Measurements from ENCODE around the gene RSRC1.

DNA sequence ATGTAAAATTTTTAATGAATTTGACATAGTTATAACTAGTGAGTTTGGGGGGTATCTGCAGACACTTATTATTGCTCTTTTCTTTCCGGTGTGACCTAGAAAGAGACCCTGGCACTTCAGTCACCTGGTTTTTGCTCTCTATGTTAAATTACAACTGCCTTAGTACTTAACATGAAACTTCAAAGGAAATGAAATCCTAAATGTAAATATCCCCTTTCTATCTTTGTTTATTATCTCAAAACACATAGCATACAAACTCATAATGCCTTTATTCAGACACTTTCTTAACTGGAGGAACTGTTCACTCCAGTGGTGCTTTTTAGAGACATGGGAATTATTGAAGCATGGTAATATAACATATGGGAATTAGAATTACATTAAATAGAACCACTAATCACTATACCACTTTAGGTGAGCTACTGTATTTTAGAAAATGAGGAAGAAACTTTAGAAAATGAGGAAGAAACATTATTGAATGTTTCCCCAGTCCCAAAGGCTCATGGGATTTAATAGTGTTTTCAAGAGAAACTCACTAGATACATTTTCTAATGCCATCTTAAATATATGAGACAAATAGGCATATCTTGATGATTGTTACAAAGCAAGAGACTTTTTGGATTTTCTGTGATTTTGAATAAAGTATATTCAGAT, 341.6 kb downstream of the RSRC1 start:
- TF ChIP-seq, protein P1, sequence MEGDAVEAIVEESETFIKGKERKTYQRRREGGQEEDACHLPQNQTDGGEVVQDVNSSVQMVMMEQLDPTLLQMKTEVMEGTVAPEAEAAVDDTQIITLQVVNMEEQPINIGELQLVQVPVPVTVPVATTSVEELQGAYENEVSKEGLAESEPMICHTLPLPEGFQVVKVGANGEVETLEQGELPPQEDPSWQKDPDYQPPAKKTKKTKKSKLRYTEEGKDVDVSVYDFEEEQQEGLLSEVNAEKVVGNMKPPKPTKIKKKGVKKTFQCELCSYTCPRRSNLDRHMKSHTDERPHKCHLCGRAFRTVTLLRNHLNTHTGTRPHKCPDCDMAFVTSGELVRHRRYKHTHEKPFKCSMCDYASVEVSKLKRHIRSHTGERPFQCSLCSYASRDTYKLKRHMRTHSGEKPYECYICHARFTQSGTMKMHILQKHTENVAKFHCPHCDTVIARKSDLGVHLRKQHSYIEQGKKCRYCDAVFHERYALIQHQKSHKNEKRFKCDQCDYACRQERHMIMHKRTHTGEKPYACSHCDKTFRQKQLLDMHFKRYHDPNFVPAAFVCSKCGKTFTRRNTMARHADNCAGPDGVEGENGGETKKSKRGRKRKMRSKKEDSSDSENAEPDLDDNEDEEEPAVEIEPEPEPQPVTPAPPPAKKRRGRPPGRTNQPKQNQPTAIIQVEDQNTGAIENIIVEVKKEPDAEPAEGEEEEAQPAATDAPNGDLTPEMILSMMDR (conservative IDR thresholded peaks at IDR 0.05): no peak
- TF ChIP-seq EZH2 (IDR thresholded peaks at IDR 0.05; ENCODE audit: low read depth): no peak

All from PC-9 (cell line).